Measurements from ENCODE around the gene CAPN8.

- TF ChIP-seq CREB1 (IDR thresholded peaks at IDR 0.05; ENCODE audit: low read depth) (no peak), EGR1 (IDR thresholded peaks at IDR 0.05) (no peak)
Measured at GRCh38 chr1:223683586-223684487, 18.3 kb upstream of the CAPN8 start.

Measured in Ishikawa (cell line).